SIG-M5 treated with dmso at 0.1 percent for 504 hours (cell line): ENCODE data around the gene THRA.
A peak's percentile ranks its signal among the peaks of the same experiment; 100 is the strongest.

Experiments used
- DNase-seq: peaks from one replicate; lab custom pipeline; 2025; ENCODE audit not compliant: unreplicated experiment; lab: John Stamatoyannopoulos, UW

The THRA gene

GRCh38 chr17:40079545-40079944 is 16.8 kb downstream of the THRA start:
- DNase-seq = no peak

DNA sequence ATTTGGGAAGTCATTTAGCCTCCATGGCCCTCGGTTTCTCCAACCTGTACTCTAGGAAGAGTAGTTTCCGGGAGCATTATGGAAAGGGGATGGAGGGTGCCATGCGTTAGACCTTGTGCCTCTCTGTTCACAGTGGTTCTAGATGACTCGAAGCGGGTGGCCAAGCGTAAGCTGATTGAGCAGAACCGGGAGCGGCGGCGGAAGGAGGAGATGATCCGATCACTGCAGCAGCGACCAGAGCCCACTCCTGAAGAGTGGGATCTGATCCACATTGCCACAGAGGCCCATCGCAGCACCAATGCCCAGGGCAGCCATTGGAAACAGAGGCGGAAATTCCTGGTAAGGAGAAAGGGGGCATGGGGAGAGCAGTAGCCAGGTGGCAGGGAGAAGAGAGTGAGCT is 21.7 kb downstream of the THRA start:
- DNase-seq = no peak

DNA sequence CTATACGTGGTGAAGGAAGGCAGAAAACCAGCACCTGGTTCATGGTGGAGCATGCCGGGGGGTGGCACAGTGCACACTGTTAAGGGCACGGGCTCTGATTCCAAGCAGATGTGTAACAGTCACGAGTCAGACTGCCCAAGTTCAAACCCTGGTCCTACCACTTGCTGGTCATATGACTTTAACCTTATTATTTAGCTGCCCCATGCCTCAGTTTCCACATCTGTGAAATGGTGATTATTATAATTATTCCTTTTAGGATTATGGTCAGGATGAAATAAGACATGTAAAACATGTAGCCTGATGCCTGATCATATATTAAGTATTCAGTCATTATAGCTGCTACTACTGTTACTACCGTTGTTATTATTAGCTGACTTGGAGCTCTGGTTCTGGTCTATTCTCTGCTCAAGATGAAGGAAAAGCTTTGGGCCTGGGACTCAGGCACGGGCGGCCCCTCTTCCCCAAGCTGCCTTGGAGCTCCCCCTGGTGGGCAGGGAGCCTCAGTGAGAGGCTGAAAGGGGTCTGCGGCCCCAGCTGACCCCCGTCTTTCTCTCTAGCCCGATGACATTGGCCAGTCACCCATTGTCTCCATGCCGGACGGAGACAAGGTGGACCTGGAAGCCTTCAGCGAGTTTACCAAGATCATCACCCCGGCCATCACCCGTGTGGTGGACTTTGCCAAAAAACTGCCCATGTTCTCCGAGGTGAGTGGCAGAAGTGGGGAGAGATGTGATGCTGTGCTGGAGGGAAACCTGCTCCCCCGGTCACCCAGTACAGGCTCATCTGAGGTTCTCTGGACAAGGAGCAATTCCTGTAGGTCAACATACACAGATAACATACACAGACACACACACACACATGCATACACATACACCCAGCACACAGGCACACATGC is 23.6 kb downstream of the THRA start:
- no peak for DNase-seq

GRCh38 chr17:40087049-40087794 is 24.5 kb downstream of the THRA start:
- no peak for DNase-seq

DNA sequence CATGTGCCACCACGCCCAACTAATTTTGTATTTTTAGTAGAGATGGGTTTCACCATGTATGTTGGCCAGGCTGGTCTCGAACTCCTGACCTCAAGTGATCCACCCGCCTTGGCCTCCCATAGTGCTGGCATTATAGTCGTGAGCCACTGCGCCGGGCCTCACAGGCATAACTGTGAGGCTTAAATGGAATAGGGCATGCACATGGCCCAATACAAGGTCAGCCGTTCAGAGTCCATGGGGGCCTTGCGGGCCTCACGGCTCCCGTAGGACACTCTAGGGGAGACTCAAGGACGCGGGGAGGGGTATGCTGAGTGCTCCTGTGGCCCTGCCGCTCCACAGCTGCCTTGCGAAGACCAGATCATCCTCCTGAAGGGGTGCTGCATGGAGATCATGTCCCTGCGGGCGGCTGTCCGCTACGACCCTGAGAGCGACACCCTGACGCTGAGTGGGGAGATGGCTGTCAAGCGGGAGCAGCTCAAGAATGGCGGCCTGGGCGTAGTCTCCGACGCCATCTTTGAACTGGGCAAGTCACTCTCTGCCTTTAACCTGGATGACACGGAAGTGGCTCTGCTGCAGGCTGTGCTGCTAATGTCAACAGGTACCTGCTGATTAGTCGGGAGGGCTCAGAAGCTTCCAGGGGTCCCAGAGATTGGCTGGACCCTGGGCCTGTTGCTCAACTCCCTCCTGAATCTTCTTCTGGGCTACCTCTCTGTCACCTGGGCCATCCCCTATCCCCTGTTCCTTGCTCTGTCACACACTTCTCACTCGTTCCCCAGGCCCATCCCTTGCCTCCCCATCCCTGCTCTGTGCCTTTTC is 25.3 kb downstream of the THRA start:
- no peak for DNase-seq

DNA sequence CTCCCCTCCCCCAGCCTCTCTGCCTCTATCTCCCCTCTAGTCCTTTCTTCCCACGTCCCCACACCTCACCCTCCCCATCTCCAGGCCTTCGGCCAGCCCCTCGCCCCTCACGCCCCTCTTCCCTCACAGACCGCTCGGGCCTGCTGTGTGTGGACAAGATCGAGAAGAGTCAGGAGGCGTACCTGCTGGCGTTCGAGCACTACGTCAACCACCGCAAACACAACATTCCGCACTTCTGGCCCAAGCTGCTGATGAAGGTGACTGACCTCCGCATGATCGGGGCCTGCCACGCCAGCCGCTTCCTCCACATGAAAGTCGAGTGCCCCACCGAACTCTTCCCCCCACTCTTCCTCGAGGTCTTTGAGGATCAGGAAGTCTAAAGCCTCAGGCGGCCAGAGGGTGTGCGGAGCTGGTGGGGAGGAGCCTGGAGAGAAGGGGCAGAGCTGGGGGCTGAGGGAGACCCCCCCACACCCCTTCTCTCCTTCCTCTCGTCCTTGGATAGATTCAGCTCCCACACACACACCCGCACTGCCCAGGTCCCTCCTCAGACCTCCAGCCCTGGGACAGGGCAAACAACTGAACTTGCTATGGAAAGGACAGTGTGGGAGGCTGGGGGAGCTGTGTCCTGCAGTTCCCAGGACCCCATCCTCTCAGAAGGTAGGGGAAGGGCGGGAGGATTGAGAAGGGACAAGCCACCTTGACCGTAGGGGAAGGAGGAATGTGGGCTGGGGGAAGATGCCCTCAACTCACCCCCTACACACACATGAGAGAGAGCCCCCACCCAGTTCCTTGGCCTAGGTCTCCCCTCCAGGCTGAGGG is 26.5 kb downstream of the THRA start:
- no peak for DNase-seq

- DNase-seq = no peak
These were observed 27.7 kb downstream of the THRA start for GRCh38 chr17:40090237-40091119.

GRCh38 chr17:40091691-40092397 is 29.1 kb downstream of the THRA start:
- DNase-seq = no peak

- no peak for DNase-seq
These were observed 29.8 kb downstream of the THRA start for GRCh38 chr17:40092581-40092980.

GRCh38 chr17:40093005-40093579 is 30.3 kb downstream of the THRA start:
- DNase-seq = no peak

- DNase-seq = no peak
These were observed 30.9 kb downstream of the THRA start for GRCh38 chr17:40093580-40094201.

GRCh38 chr17:40094874-40095273 is 32.1 kb downstream of the THRA start:
- no peak for DNase-seq

DNA sequence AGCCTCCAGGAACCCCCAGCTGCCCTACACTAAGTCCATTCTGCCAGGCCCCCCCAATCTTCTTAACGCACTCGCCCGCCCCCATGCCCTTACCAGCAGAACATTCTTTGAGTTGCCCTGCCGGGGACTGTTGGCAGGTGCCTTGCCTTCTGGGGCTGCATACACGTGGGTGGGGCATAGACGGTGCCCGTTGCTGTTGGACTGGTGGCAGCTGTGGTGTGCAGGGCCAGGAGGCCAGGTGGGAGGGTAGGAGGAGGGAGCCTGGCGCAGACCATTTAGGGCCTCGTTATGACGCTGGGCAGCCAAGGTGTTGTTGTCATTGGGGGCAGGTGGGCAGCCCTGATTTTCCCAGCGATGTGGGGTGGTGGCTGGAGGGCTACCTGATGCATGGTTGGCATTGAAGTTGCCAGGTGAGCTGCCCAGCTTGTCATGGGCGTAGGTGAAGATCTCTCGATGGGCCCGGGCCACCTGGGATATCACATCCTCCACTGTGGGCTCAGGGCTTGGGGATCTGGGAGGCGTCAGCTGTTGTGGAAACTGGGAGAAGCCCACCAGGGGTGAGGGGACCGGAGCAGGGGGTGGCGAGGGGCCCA is 32.7 kb downstream of the THRA start:
- no peak for DNase-seq

DNA sequence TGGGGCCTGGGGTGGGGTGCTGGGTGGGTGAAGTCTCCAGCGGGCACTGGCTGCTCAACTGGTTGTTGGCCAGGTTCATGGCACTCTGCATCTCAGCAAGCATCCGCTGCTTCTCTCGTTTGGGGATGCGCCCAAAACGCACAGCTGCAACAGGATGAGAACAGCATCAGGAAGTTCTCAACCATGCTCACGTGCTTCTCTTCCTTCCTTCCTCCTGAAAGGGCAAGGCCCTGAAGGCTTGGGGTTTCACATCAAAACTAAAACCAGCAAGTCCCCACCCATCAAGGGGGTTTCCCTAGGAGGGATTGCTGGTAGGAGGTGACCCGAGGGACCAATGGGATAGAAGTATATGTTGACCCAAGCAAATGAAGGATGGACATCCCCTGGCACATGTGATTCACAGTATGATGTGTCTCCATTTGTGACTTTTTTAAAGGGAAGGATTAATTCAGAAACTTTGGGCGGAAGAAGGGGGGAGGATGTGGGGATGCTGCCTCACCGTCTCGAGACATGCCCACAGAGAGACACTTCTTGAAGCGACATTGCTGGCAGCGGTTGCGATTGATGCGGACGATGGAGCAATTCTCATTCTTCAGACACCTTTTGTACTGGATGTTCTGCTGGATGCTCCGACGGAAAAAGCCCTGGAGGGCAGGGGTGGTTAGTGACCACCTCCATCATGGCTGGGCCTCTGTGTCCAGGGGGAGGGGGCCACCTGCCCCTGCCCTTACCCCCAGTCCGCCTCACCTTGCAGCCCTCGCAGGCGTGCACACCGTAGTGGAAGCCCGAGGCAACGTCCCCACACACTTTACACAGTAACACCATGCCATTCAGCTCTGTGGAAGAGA is 33.4 kb downstream of the THRA start:
- DNase-seq = no peak

DNA sequence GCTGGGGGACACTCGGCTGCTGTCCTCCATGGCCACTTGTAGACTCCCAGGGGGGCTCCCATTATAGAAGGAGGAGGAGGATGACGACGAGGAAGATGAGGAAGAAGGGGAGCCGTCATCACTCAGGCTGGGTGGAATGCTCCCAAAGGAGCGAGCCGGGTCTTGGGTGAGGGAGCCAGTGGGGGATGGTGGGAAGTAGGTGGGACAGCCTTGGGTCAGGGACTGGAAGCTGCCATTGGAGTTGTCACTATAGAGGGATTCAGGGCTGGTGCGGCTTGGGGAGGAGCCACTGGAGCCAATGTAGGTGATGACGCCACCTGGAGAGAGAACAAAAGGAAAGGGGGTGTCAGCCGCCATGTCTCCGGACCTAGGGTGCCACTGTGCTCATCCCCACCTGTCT is 34.3 kb downstream of the THRA start:
- no peak for DNase-seq

GRCh38 chr17:40097931-40098845 is 35.4 kb downstream of the THRA start:
- peak; percentile 66 for DNase-seq
